HCEC 1CT (cell line): ENCODE results near the gene ANKRD16.
"Not testable (repeated sequence)": the region's sequence is repeated elsewhere in the genome, so short reads cannot be mapped to it uniquely, and the experiment has no call there.

Experiments used
- DNase-seq: peaks from one replicate; pipeline ENCODE4 v3.0.0-alpha.2; 2017

The ANKRD16 gene

GRCh38 chr10:5902511-5903274, 13.0 kb upstream of the ANKRD16 start:
- DNase-seq, result no peak

- no peak for DNase-seq
These were observed 10.6 kb upstream of the ANKRD16 start for GRCh38 chr10:5900247-5900646.

GRCh38 chr10:5898163-5898562, 8.5 kb upstream of the ANKRD16 start:
- no peak for DNase-seq

GRCh38 chr10:5897504-5897903, 7.8 kb upstream of the ANKRD16 start:
- DNase-seq, result no peak

GRCh38 chr10:5897053-5897340, 7.3 kb upstream of the ANKRD16 start:
- DNase-seq, result no peak

GRCh38 chr10:5896208-5897052, 6.7 kb upstream of the ANKRD16 start:
- DNase-seq, result no peak

- no peak for DNase-seq
These were observed 6.1 kb upstream of the ANKRD16 start for GRCh38 chr10:5895804-5896203.

- DNase-seq, result no peak
These were observed 5.7 kb upstream of the ANKRD16 start for GRCh38 chr10:5895365-5895764.

GRCh38 chr10:5894873-5895272, 5.2 kb upstream of the ANKRD16 start:
- DNase-seq, result no peak

- no peak for DNase-seq
These were observed 4.7 kb upstream of the ANKRD16 start for GRCh38 chr10:5894403-5894802.

GRCh38 chr10:5893321-5893720, 3.6 kb upstream of the ANKRD16 start:
- DNase-seq, result no peak

GRCh38 chr10:5892007-5892406, 2.3 kb upstream of the ANKRD16 start:
- no peak for DNase-seq

- no peak for DNase-seq
These were observed 1.3 kb upstream of the ANKRD16 start for GRCh38 chr10:5891009-5891408.

- peak; percentile 11 for DNase-seq
These were observed 791 bp upstream of the ANKRD16 start for GRCh38 chr10:5890452-5890915.

- DNase-seq, result peak; percentile 20
These were observed 660 bp downstream of the ANKRD16 start for GRCh38 chr10:5888843-5889623.

- DNase-seq, result peak; percentile 13
These were observed 1.3 kb downstream of the ANKRD16 start for GRCh38 chr10:5888351-5888750.

- no peak for DNase-seq
These were observed 2.1 kb downstream of the ANKRD16 start for GRCh38 chr10:5887641-5888040.

GRCh38 chr10:5887029-5887428, 2.7 kb downstream of the ANKRD16 start:
- DNase-seq, result no peak

GRCh38 chr10:5885619-5886018, 4.1 kb downstream of the ANKRD16 start:
- DNase-seq, result no peak

- DNase-seq, result no peak
These were observed 6.7 kb downstream of the ANKRD16 start for GRCh38 chr10:5882961-5883360.

GRCh38 chr10:5877041-5877440, 12.7 kb downstream of the ANKRD16 start:
- DNase-seq, result not testable (repeated sequence)

GRCh38 chr10:5876181-5876768, 13.4 kb downstream of the ANKRD16 start:
- DNase-seq, result no peak

GRCh38 chr10:5873515-5873995, 16.1 kb downstream of the ANKRD16 start:
- DNase-seq, result peak; percentile 57
